Mesodermal cell (in vitro differentiated cells): ENCODE data around the gene LEPROT. TPM values are rescaled to one million over a fixed set of nuclear protein-coding genes. Genes with fewer than 3 reads are reported as not detected.
"Not testable (repeated sequence)": the region's sequence is repeated elsewhere in the genome, so short reads cannot be mapped to it uniquely, and the experiment has no call there.

Experiments used
- H3K27ac ChIP-seq: 2 replicates; pipeline ENCODE4 v1.7.0; 2013; ENCODE audit warnings: mild to moderate bottlenecking, low read depth, low read length, moderate library complexity; ENCODE audit not compliant: severe bottlenecking
- H3K36me3 ChIP-seq: 2 replicates; pipeline ENCODE4 v1.7.1; 2013; ENCODE audit warnings: mild to moderate bottlenecking, low read length, moderate library complexity; ENCODE audit not compliant: control insufficient read depth, insufficient read depth
- H3K4me1 ChIP-seq: one replicate; pipeline ENCODE4 v1.7.1; 2013; ENCODE audit warnings: mild to moderate bottlenecking, low read length; ENCODE audit not compliant: insufficient read depth, control insufficient read depth, poor library complexity, severe bottlenecking
- H3K4me3 ChIP-seq: 2 replicates; pipeline ENCODE4 v1.7.0; 2013; ENCODE audit warnings: low read length, control low read depth, mild to moderate bottlenecking; ENCODE audit not compliant: insufficient read depth, poor library complexity, severe bottlenecking; ENCODE audit errors: extremely low read depth
- H3K9me3 ChIP-seq: 2 replicates; pipeline ENCODE4 v1.7.1; 2013; ENCODE audit warnings: mild to moderate bottlenecking, low read length, moderate library complexity; ENCODE audit not compliant: control insufficient read depth
- WGBS, 2 experiments: methylation state at CpG; one replicate each; pipeline ENCODE4 v1.1.5; 2013; ENCODE audit warnings: missing lambda C conversion rate in 2 of 2; ENCODE audit not compliant: insufficient coverage in 2 of 2; 5-methylcytosine and 5-hydroxymethylcytosine counted together
- polyA plus RNA-seq, 2 experiments: library from polyadenylated mRNA; stranded (reverse); fragments of 50-300 nt; gene quantifications; one replicate each; pipeline ENCODE4 v1.2.3, GENCODE V29; 2013

Gene LEPROT
- polyA plus RNA-seq (2013, experiment 1 of 2): 49.0 TPM
- 53.6 TPM for polyA plus RNA-seq (2013, experiment 2 of 2)

GRCh38 chr1:65420590-65421350 is at the start of gene LEPROT, which contains the start of gene LEPR:
TSS of gene LEPROT (plus strand) at chr1:65420668. CDS start at chr1:65420725, 57 bp downstream.
TSS of gene LEPR (plus strand) at chr1:65420668. CDS start at chr1:65565566, 144,898 bp downstream.
- peaks cover 30% of the 10 kb centered on the region for H3K4me1 ChIP-seq
- H3K27ac ChIP-seq: peak within 1 kb of the TSS; percentile 98
- peaks cover 19% of the 10 kb centered on the region for H3K36me3 ChIP-seq
- peak within 1 kb of the TSS; percentile 72 for H3K4me3 ChIP-seq
- H3K9me3 ChIP-seq: no peaks in the 10 kb centered on the region
- WGBS, 2 experiments: 0 to 1% methylated on average over 49 to 57 of the region's 60 CpGs

- H3K9me3 ChIP-seq: no peaks in the 10 kb centered on the region
- 92 to 100% methylated on average over 3 of the region's 3 CpGs for WGBS, 2 experiments
- H3K4me1 ChIP-seq: no peaks in the 10 kb centered on the region
- no peak overlapping the region for H3K27ac ChIP-seq
- no peaks in the 10 kb centered on the region for H3K36me3 ChIP-seq
- H3K4me3 ChIP-seq: no peak overlapping the region
Observed at GRCh38 chr1:65371544-65371943, 48.9 kb upstream of the LEPROT start.

- Histone ChIP-seq H3K4me3 (no peak overlapping the region), H3K4me1 (peaks cover under 1% of the 10 kb centered on the region), H3K27ac (no peak overlapping the region), H3K36me3 (no peaks in the 10 kb centered on the region), H3K9me3 (no peaks in the 10 kb centered on the region)
- 100% methylated on average over 1 of the region's 1 CpG; no CpG with 5 or more reads in 1 of the 2 experiments for WGBS, 2 experiments
Observed at GRCh38 chr1:65372557-65372956, 47.9 kb upstream of the LEPROT start.

GRCh38 chr1:65377496-65378246 is 42.8 kb upstream of the LEPROT start:
- 83 to 98% methylated on average over 2 to 3 of the region's 4 CpGs for WGBS, 2 experiments
- Histone ChIP-seq H3K36me3 (no peaks in the 10 kb centered on the region), H3K4me3 (no peak overlapping the region), H3K9me3 (no peaks in the 10 kb centered on the region), H3K4me1 (peaks cover 4% of the 10 kb centered on the region), H3K27ac (no peak overlapping the region)

GRCh38 chr1:65378247-65378946 is 42.1 kb upstream of the LEPROT start:
- no peak overlapping the region for H3K27ac ChIP-seq
- no peaks in the 10 kb centered on the region for H3K9me3 ChIP-seq
- WGBS, 2 experiments: 90 to 100% methylated on average over 1 of the region's 2 CpGs
- no peak overlapping the region for H3K4me3 ChIP-seq
- peaks cover 4% of the 10 kb centered on the region for H3K4me1 ChIP-seq
- H3K36me3 ChIP-seq: no peaks in the 10 kb centered on the region

- H3K4me1 ChIP-seq: not testable (repeated sequence)
Observed at GRCh38 chr1:65384426-65384825, 36.0 kb upstream of the LEPROT start.

GRCh38 chr1:65386439-65386838 is 34.0 kb upstream of the LEPROT start:
- WGBS, 2 experiments: 87 to 90% methylated on average over 2 to 3 of the region's 3 CpGs

More at GRCh38 chr1:65384426-65384825, 36.0 kb upstream of the LEPROT start:
- WGBS, 2 experiments: no CpG with 5 or more reads among the region's 5 CpGs
- not testable (repeated sequence) for H3K9me3 ChIP-seq, H3K27ac ChIP-seq, H3K36me3 ChIP-seq, H3K4me3 ChIP-seq

GRCh38 chr1:65387821-65388220 is 32.6 kb upstream of the LEPROT start:
- H3K4me3 ChIP-seq: no peak overlapping the region
- WGBS, 2 experiments: 100% methylated on average over 1 to 2 of the region's 2 CpGs
- peaks cover 8% of the 10 kb centered on the region for H3K36me3 ChIP-seq
- no peaks in the 10 kb centered on the region for H3K4me1 ChIP-seq
- no peaks in the 10 kb centered on the region for H3K9me3 ChIP-seq
- H3K27ac ChIP-seq: no peak overlapping the region

More at GRCh38 chr1:65386439-65386838, 34.0 kb upstream of the LEPROT start:
- Histone ChIP-seq H3K9me3 (no peaks in the 10 kb centered on the region), H3K36me3 (peaks cover 8% of the 10 kb centered on the region), H3K27ac (no peak overlapping the region), H3K4me1 (no peaks in the 10 kb centered on the region), H3K4me3 (no peak overlapping the region)

GRCh38 chr1:65388908-65389695 is 31.4 kb upstream of the LEPROT start:
- 88% methylated on average over 1 of the region's 3 CpGs for WGBS, 2 experiments
- Histone ChIP-seq H3K9me3 (no peaks in the 10 kb centered on the region), H3K4me3 (no peak overlapping the region), H3K36me3 (peaks cover 8% of the 10 kb centered on the region), H3K4me1 (no peaks in the 10 kb centered on the region), H3K27ac (no peak overlapping the region)

- H3K27ac ChIP-seq: no peak overlapping the region
- H3K36me3 ChIP-seq: peaks cover 8% of the 10 kb centered on the region
- no peak overlapping the region for H3K4me3 ChIP-seq
- 92 to 97% methylated on average over 2 to 3 of the region's 7 CpGs for WGBS, 2 experiments
- no peaks in the 10 kb centered on the region for H3K4me1 ChIP-seq
- no peaks in the 10 kb centered on the region for H3K9me3 ChIP-seq
Observed at GRCh38 chr1:65392497-65392896, 28.0 kb upstream of the LEPROT start.
